Small intestine (tissue), 7 donors: ENCODE results near the gene SMAD1. TPM values are rescaled to one million over a fixed set of nuclear protein-coding genes. Genes with fewer than 3 reads are reported as not detected.

ENCODE experiments used
- DNase-seq, 2 donors: peaks; one replicate each; pipeline versions ENCODE4 v3.0.0 to v3.0.0-alpha.2; 2013
- FAIRE-seq: peaks from 2 replicates; lab custom pipeline; 2012; peaks lifted over from hg19 to GRCh38; lab: Jason Lieb, UNC
- H3K27ac ChIP-seq, 3 donors: one replicate each; pipeline ENCODE4 v1.5.1; 2013; ENCODE audit warnings: low read length in 2 of 3, mild to moderate bottlenecking in 2 of 3, control low read depth in 1 of 3, inconsistent platforms in 1 of 3, low read depth in 1 of 3, moderate library complexity in 1 of 3
- H3K27me3 ChIP-seq, 3 donors: one replicate each; pipeline ENCODE4 v1.6.1; 2013; ENCODE audit warnings: low read length in 3 of 3, inconsistent platforms in 1 of 3; ENCODE audit not compliant: control insufficient read depth in 3 of 3, insufficient read depth in 3 of 3
- H3K36me3 ChIP-seq, 3 donors: one replicate each; pipeline ENCODE4 v1.6.1; 2013; ENCODE audit warnings: low read length in 3 of 3, inconsistent platforms in 1 of 3, low read depth in 1 of 3, mild to moderate bottlenecking in 1 of 3, moderate library complexity in 1 of 3; ENCODE audit not compliant: control insufficient read depth in 3 of 3, insufficient read depth in 2 of 3
- H3K4me1 ChIP-seq, 3 donors: one replicate each; pipeline ENCODE4 v1.6.1; 2013; ENCODE audit warnings: low read length in 2 of 3, inconsistent platforms in 1 of 3, low read depth in 1 of 3, mild to moderate bottlenecking in 1 of 3, moderate library complexity in 1 of 3; ENCODE audit not compliant: control insufficient read depth in 3 of 3, insufficient read depth in 2 of 3
- H3K4me3 ChIP-seq, 3 donors: one replicate each; pipeline ENCODE4 v1.5.1; 2013; ENCODE audit warnings: low read length in 3 of 3, control low read depth in 1 of 3, inconsistent platforms in 1 of 3, low read depth in 1 of 3, mild to moderate bottlenecking in 1 of 3, moderate library complexity in 1 of 3
- H3K9me3 ChIP-seq, 2 donors: one replicate each; pipeline ENCODE4 v1.6.1; 2013; ENCODE audit warnings: low read depth in 1 of 2, low read length in 1 of 2; ENCODE audit not compliant: control insufficient read depth in 2 of 2, insufficient read depth in 1 of 2
- WGBS, 3 donors: extraction: QIAGEN DNeasy Blood & Tissue Kit; methylation state at CpG; one replicate each; pipeline ENCODE4 v1.1.7; 2013; 5-methylcytosine and 5-hydroxymethylcytosine counted together
- polyA plus RNA-seq, 4 donors: library from polyadenylated mRNA; stranded (reverse) in 3 of 4; unstranded in 1 of 4; fragments of 200-250 nt in 3 of 4; fragments of 120-200 nt in 1 of 4; gene quantifications; one replicate each; pipeline versions ENCODE4 v1.2.1 to v1.2.3, GENCODE V29; 2013
- donor health status: healthy with polysubstance abuse.
- donor health status: control.
- donor health status: control.
- donor health status: Bipolar disorder and iron deficiency.
- donor health status: healthy.

The SMAD1 gene
- polyA plus RNA-seq, 4 donors = 11.4 to 42.1 (median 15.2) TPM

DNA sequence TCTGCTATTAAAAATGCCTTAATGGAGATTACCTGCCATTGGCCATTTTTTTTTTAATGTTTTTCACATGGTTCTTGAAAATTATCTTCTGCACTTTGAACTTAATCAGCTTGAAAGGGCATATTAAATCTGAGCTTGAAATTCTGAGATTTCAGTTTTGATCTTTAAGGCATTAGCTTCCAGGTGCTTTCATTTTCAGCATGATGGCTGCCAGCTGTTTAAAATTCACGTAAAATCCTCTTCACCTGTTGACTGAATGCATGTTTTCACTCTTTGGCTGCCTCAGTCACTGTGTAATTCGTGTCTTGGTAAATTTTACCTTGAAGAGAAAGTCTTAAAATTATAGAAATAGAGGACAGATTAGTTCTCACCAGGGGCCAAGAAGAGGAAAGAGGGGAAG lies 39.6 kb downstream of the SMAD1 start:
- no peak overlapping the region for H3K4me3 ChIP-seq
- FAIRE-seq (no peak), DNase-seq (no peak)
- WGBS, 3 donors = 7 to 61% (median 20%) methylated on average over 2 of the region's 2 CpGs
- peaks cover 0 to 13% (median 0%) of the 10 kb centered on the region in 3 donors for H3K36me3 ChIP-seq
- H3K4me1 ChIP-seq = peaks cover 0 to 5% (median 0%) of the 10 kb centered on the region in 3 donors
- no peaks in the 10 kb centered on the region for H3K9me3 ChIP-seq
- no peak overlapping the region for H3K27ac ChIP-seq
- H3K27me3 ChIP-seq = no peaks in the 10 kb centered on the region

DNA sequence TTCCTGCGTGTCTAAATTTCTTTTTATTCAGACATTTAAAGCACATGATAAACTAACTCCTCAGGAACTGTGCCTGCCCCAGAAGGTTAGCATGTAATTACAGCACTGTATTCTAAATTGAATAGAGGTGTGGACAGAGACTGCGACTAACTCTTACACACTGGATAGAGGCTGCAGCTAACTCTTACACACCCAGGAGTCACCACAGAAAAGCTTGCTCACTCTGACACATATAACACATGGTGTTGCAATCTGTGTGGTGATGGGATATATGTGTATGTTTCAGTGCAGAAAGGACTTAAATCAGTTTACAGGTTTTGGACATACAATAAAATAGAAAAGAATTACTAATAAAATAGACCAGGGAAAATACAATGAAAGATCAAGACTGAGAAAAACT lies 41.5 kb downstream of the SMAD1 start:
- Histone ChIP-seq H3K27me3 (no peaks in the 10 kb centered on the region), H3K9me3 (no peaks in the 10 kb centered on the region), H3K4me1 (peaks cover 0 to 5% (median 0%) of the 10 kb centered on the region in 3 donors), H3K36me3 (peaks cover 0 to 15% (median 0%) of the 10 kb centered on the region in 3 donors), H3K27ac (no peak overlapping the region), H3K4me3 (no peak overlapping the region)
- 92 to 100% (median 97%) methylated on average over 2 of the region's 2 CpGs for WGBS, 3 donors
- FAIRE-seq = no peak
- no peak for DNase-seq

DNA sequence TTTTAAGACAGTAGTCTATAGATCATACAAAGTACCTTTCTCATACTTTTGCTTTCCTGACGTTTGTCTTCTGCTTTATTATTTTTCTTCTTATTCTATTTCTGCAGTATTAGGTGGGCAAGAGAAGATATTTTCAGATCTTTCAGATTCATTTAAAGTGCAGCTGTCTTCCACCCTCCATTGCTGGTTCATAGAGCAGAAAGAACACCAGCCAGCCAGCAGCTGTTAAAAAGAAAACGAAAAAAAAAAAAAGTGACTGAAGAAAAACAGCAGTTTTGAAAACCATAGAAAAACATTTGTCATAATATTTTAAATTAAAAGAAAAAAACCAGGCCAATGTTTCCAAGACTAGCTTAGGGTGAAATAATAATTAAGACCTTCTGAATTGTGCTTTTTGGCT lies 42.9 kb downstream of the SMAD1 start:
- H3K9me3 ChIP-seq = no peaks in the 10 kb centered on the region
- H3K4me1 ChIP-seq = peaks cover 0 to 5% (median 0%) of the 10 kb centered on the region in 3 donors
- WGBS, 3 donors = 50 to 60% (median 51%) methylated on average over 2 of the region's 2 CpGs
- no peak for DNase-seq
- no peak overlapping the region for H3K27ac ChIP-seq
- H3K36me3 ChIP-seq = peaks cover 0 to 15% (median 1%) of the 10 kb centered on the region in 3 donors
- no peaks in the 10 kb centered on the region for H3K27me3 ChIP-seq
- FAIRE-seq = no peak
- no peak overlapping the region for H3K4me3 ChIP-seq

DNA sequence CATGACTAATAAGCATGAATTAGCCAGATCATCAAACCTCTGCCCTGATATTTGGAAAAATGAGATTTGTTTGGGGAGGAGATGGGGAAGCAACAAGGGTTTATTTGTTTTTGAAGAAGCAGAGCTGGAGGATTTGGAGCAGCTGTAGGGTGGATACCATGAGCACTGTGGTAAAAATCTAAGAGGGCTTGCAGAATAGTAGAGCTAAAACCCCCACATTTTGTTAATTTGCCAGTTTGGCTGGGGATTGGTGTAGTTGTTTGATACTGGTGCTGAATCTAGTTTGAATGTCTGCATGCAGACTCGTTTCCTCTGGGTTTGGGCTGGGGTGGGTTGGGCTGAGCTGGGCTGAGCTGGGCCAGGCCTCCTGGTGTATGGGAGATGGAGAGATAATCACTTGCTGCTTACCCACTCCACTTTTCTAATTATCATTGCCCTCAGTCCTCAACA lies 43.7 kb downstream of the SMAD1 start:
- Histone ChIP-seq H3K27me3 (no peaks in the 10 kb centered on the region), H3K27ac (no peak overlapping the region), H3K4me3 (no peak overlapping the region), H3K4me1 (peaks cover 0 to 5% (median 0%) of the 10 kb centered on the region in 3 donors), H3K9me3 (no peaks in the 10 kb centered on the region), H3K36me3 (peaks cover 0 to 15% (median 1%) of the 10 kb centered on the region in 3 donors)
- no peak for FAIRE-seq
- DNase-seq = no peak
- WGBS, 3 donors = 38 to 80% (median 80%) methylated on average over 1 of the region's 1 CpG

DNA sequence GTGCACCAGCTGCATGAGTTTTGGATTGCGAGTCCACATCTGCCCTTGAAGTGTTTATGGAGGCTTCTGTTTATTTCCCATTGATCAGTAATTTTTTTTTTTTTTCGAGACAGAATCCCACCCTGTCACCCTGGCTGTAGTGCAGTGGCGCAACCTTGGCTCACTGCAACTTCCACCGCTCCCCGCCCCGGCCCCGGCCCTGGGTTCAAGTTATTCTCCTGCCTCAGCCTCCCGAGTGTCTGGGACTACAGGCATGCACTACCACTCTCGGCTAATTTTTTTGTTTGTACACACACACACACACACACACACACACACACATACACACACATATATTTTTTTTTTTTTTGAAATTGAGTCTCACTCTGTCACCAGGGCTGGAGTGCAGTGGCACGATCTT lies 46.1 kb downstream of the SMAD1 start:
- H3K9me3 ChIP-seq = no peaks in the 10 kb centered on the region
- H3K27me3 ChIP-seq = no peaks in the 10 kb centered on the region
- FAIRE-seq (no peak), DNase-seq (no peak)
- H3K36me3 ChIP-seq = peaks cover 0 to 14% (median 5%) of the 10 kb centered on the region in 3 donors
- H3K27ac ChIP-seq = no peak overlapping the region
- 90 to 93% (median 91%) methylated on average over 10 of the region's 10 CpGs for WGBS, 3 donors
- no peak overlapping the region for H3K4me3 ChIP-seq
- peaks cover 0 to 7% (median 5%) of the 10 kb centered on the region in 3 donors for H3K4me1 ChIP-seq

DNA sequence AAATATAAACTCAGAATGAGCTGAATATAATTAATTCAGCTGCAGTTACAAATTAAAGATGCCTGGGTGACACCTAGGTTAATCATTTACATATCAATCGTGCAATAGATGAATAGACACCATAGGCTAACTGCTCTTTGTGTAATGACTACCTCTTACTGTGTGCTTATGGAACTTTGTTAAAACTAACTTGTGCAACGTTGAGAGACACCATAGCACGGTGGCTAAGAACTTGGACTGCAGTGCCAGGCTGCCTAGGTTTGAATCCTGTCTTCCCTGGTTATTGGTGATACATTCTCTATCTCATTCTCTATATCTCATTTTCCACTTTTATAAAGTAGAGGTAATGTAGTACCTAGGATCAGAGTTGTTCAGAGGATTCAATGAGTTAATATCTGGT lies 46.9 kb downstream of the SMAD1 start:
- H3K4me1 ChIP-seq = peaks cover 0 to 7% (median 5%) of the 10 kb centered on the region in 3 donors

DNA sequence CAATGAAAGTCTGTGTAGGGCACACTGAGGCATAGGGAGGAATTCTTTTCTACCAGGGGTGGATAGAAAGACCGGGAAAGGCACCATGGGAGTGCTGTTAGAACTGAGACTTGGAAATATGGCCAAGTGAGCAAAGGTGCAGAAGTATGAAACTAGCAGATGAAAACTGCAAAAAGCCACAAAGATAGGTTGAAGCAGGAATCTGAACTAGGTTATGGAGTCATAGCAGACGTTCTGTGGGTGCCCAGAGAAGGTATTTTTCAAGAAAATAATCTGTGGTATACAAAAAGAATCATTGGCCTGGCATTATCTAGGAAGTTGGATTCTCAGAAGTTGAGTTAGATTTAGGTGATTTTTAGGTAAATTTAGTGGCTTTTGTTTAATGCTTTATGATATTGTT lies 48.5 kb downstream of the SMAD1 start:
- FAIRE-seq (no peak), DNase-seq (no peak)
- Histone ChIP-seq H3K27me3 (no peaks in the 10 kb centered on the region), H3K36me3 (peaks cover 0 to 10% (median 5%) of the 10 kb centered on the region in 3 donors), H3K4me3 (no peak overlapping the region), H3K4me1 (peaks cover 0 to 7% (median 2%) of the 10 kb centered on the region in 3 donors), H3K27ac (no peak overlapping the region), H3K9me3 (no peaks in the 10 kb centered on the region)
- 71 to 86% (median 78%) methylated on average over 2 of the region's 2 CpGs for WGBS, 3 donors

More for the DNA sequence above, 46.9 kb downstream of the SMAD1 start:
- no peak for FAIRE-seq
- DNase-seq = peak in 1 of 2 donors; percentile 48
- Histone ChIP-seq H3K9me3 (no peaks in the 10 kb centered on the region), H3K27ac (no peak overlapping the region), H3K4me3 (no peak overlapping the region), H3K36me3 (peaks cover 0 to 13% (median 5%) of the 10 kb centered on the region in 3 donors), H3K27me3 (no peaks in the 10 kb centered on the region)
- WGBS, 3 donors = 9 to 58% (median 30%) methylated on average over 3 of the region's 3 CpGs

DNA sequence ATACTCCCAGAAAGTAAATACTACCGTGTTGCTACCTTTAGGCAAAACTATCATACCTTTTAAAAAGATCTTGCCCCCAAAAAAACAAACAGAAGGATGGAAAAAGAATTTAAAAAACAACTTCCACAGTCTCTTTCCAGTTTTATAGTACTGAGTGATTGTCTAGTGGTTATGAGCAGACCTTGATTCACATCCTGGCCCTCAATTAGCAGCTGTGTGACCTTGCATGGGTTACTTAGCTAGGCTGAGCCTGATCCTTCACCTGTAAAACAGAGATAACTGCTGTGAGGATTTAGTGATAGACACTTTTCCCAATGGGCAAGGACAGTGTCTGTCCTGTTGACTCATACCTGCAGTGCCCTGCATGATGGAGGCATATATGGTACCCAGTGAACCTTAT lies 49.0 kb downstream of the SMAD1 start:
- Histone ChIP-seq H3K36me3 (peaks cover 0 to 10% (median 5%) of the 10 kb centered on the region in 3 donors), H3K4me3 (no peak overlapping the region), H3K27me3 (no peaks in the 10 kb centered on the region), H3K27ac (no peak overlapping the region), H3K4me1 (peaks cover 0 to 7% (median 0%) of the 10 kb centered on the region in 3 donors), H3K9me3 (no peaks in the 10 kb centered on the region)
- 82 to 91% (median 86%) methylated on average over 1 of the region's 1 CpG for WGBS, 3 donors
- FAIRE-seq (no peak), DNase-seq (no peak)

DNA sequence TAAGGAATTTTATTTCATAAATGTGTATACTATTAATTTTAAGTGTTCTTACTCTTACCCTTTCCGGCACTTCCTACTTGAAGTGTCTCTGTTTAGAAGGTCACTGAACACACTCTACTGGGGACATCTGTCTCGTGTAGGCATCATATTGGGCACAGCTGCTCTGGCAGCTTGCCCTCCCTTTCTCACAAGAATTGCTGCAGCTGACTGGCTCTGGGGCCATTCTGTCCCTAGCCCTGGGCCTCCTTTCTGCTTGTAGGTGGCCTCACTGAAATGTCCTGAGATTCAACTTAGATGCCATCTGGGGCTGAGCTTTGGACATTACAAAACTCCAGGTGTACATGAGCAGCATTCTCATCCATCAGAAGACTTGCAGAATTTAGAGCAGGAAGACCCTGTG lies 49.6 kb downstream of the SMAD1 start:
- Histone ChIP-seq H3K27ac (no peak overlapping the region), H3K36me3 (peaks cover 0 to 10% (median 5%) of the 10 kb centered on the region in 3 donors), H3K9me3 (no peaks in the 10 kb centered on the region), H3K27me3 (no peaks in the 10 kb centered on the region), H3K4me3 (no peak overlapping the region), H3K4me1 (peaks cover 0 to 7% (median 0%) of the 10 kb centered on the region in 3 donors)
- WGBS, 3 donors = 46 to 54% (median 50%) methylated on average over 2 of the region's 2 CpGs
- FAIRE-seq (no peak), DNase-seq (peak in 1 of 2 donors; percentile 39)
